ENCODE data around the gene TNS3.

DNA sequence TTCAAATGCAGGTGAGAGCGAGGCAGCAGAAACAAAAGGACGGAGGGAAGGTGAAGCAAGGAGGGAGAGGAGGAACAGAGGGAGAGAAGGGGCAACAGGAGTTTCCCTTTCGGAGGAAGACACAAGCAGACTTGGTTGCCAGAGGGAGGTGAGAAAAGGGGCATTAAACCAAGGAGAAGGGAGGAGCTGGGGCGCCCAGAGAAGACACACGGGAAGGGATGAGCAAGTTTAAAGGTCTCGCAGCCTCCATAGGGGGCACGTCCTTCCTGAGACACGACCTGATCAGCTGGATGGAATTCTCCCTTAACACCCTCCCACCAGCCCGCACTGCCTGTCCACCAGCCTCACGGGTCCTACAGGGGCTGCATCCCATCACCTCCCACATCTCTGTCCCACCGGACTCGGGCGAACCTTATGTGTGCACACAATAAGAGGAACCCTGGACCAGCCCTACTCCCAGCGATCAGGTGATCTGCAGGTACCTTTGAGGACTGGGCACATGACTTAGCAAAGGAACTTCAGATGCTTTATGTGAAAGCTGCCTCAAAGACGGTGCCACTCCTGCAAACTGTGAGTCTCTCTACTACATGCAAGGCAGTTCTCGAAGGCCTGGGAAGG, 251.2 kb downstream of the TNS3 start:
- TF ChIP-seq, protein P1, sequence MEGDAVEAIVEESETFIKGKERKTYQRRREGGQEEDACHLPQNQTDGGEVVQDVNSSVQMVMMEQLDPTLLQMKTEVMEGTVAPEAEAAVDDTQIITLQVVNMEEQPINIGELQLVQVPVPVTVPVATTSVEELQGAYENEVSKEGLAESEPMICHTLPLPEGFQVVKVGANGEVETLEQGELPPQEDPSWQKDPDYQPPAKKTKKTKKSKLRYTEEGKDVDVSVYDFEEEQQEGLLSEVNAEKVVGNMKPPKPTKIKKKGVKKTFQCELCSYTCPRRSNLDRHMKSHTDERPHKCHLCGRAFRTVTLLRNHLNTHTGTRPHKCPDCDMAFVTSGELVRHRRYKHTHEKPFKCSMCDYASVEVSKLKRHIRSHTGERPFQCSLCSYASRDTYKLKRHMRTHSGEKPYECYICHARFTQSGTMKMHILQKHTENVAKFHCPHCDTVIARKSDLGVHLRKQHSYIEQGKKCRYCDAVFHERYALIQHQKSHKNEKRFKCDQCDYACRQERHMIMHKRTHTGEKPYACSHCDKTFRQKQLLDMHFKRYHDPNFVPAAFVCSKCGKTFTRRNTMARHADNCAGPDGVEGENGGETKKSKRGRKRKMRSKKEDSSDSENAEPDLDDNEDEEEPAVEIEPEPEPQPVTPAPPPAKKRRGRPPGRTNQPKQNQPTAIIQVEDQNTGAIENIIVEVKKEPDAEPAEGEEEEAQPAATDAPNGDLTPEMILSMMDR (CRISPR knock-in tag; IDR thresholded peaks at IDR 0.05) = no peak
- TF ChIP-seq TCF12 (IDR thresholded peaks at IDR 0.05) (no peak), TCF12 (CRISPR knock-in tag; IDR thresholded peaks at IDR 0.05) (no peak), SP1 (IDR thresholded peaks at IDR 0.05) (no peak), SP1 (CRISPR knock-in tag; IDR thresholded peaks at IDR 0.05) (no peak), NR2C2 (CRISPR knock-in tag; IDR thresholded peaks at IDR 0.05; ENCODE audit: borderline replicate concordance) (no peak)
- TF ChIP-seq, protein P2, sequence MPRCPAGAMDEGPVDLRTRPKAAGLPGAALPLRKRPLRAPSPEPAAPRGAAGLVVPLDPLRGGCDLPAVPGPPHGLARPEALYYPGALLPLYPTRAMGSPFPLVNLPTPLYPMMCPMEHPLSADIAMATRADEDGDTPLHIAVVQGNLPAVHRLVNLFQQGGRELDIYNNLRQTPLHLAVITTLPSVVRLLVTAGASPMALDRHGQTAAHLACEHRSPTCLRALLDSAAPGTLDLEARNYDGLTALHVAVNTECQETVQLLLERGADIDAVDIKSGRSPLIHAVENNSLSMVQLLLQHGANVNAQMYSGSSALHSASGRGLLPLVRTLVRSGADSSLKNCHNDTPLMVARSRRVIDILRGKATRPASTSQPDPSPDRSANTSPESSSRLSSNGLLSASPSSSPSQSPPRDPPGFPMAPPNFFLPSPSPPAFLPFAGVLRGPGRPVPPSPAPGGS (CRISPR knock-in tag; IDR thresholded peaks at IDR 0.05) = no peak

Data from HepG2 (cell line).